Keratinocyte (primary cell): ENCODE results near the gene SMAP1. TPM values are rescaled to one million over a fixed set of nuclear protein-coding genes. Genes with fewer than 3 reads are reported as not detected.

Experiments used
- DNase-seq: peaks from one replicate; pipeline ENCODE4 v3.0.0-alpha.2; 2011; ENCODE audit warnings: low read depth, missing footprints, low spot score
- FAIRE-seq: peaks from 2 replicates; lab custom pipeline; 2011; peaks lifted over from hg19 to GRCh38; lab: Jason Lieb, UNC
- H2AFZ ChIP-seq: 2 replicates; pipeline ENCODE4 v1.6.0; 2012; ENCODE audit warnings: low read length, control low read depth, inconsistent platforms; ENCODE audit not compliant: control insufficient read depth
- H3K27ac ChIP-seq: 2 replicates; pipeline ENCODE4 v1.5.1; 2011; ENCODE audit warnings: low read length; ENCODE audit not compliant: control insufficient read depth, insufficient read depth
- H3K27me3 ChIP-seq: 3 replicates; pipeline ENCODE4 v1.6.0; 2011; ENCODE audit warnings: low read length; ENCODE audit not compliant: control insufficient read depth, insufficient read depth; ENCODE audit errors: extremely low read depth
- H3K36me3 ChIP-seq, 2 experiments: 2 replicates in 1 of 2; 3 replicates in 1 of 2; pipeline ENCODE4 v1.5.1; 2011; ENCODE audit warnings: low read length in 2 of 2, mild to moderate bottlenecking in 1 of 2; ENCODE audit not compliant: control insufficient read depth in 2 of 2, insufficient read depth in 2 of 2; ENCODE audit errors: extremely low read depth in 1 of 2
- H3K4me1 ChIP-seq: 3 replicates; pipeline ENCODE4 v1.5.1; 2011; ENCODE audit warnings: low read length; ENCODE audit not compliant: control insufficient read depth, insufficient read depth; ENCODE audit errors: extremely low read depth
- H3K4me2 ChIP-seq: 3 replicates; pipeline ENCODE4 v1.6.0; 2011; ENCODE audit warnings: low read depth, low read length; ENCODE audit not compliant: control insufficient read depth, insufficient read depth; ENCODE audit errors: extremely low read depth
- H3K4me3 ChIP-seq, 3 experiments: fragments of 200-600 bp in 1 of 3; sonication (generic) in 1 of 3; 2 replicates in 2 of 3; 3 replicates in 1 of 3; pipeline ENCODE4 v1.5.1; 2011 to 2016; ENCODE audit warnings: low read length in 3 of 3, mild to moderate bottlenecking in 3 of 3, control low read depth in 2 of 3, inconsistent platforms in 1 of 3, low read depth in 1 of 3, mixed read lengths in 1 of 3, mixed run types in 1 of 3, moderate library complexity in 1 of 3; ENCODE audit not compliant: control insufficient read depth in 2 of 3, insufficient read depth in 2 of 3; ENCODE audit errors: extremely low read depth in 1 of 3
- H3K79me2 ChIP-seq: 2 replicates; pipeline ENCODE4 v1.6.0; 2012; ENCODE audit warnings: low read length; ENCODE audit not compliant: control insufficient read depth, insufficient read depth
- H3K9ac ChIP-seq: 3 replicates; pipeline ENCODE4 v1.6.0; 2011; ENCODE audit warnings: low read length; ENCODE audit not compliant: control insufficient read depth, insufficient read depth; ENCODE audit errors: extremely low read depth
- H3K9me1 ChIP-seq: 3 replicates; pipeline ENCODE4 v1.6.0; 2011; ENCODE audit warnings: low read length; ENCODE audit not compliant: control insufficient read depth, insufficient read depth; ENCODE audit errors: extremely low read depth
- H3K9me3 ChIP-seq: 2 replicates; pipeline ENCODE4 v1.5.1; 2012; ENCODE audit warnings: low read depth, low read length; ENCODE audit not compliant: control insufficient read depth
- H4K20me1 ChIP-seq: 3 replicates; pipeline ENCODE4 v1.6.0; 2011; ENCODE audit warnings: low read length; ENCODE audit not compliant: control insufficient read depth, insufficient read depth; ENCODE audit errors: extremely low read depth
- CTCF ChIP-seq, 3 experiments: IDR thresholded peaks in 1 of 3; conservative IDR thresholded peaks in 1 of 3; optimal IDR thresholded peaks in 1 of 3; 2 replicates in 2 of 3; 3 replicates in 1 of 3; pipeline versions ENCODE3 to v1.5.1; 2011; ENCODE audit warnings: low read length in 3 of 3, mild to moderate bottlenecking in 3 of 3, moderate library complexity in 2 of 3, control low read depth in 1 of 3, inconsistent platforms in 1 of 3; ENCODE audit not compliant: insufficient read depth in 2 of 3; ENCODE audit errors: extremely low read depth in 1 of 3
- EZH2 ChIP-seq: IDR thresholded peaks from one replicate; pipeline ENCODE4 v1.6.1; 2012; ENCODE audit warnings: inconsistent platforms, mild to moderate bottlenecking, low read length, moderate library complexity
- dilution Hi-C: fragments of 300-500 bp; cut with MboI; formaldehyde crosslinking; loops from one replicate; pipeline ENCODE4 v1.7.0; 2020; ENCODE audit warnings: low sequenced_read_pairs; ENCODE audit not compliant: extremely low pct_ligation_motif_present
- polyA plus RNA-seq, 5 experiments: library from polyadenylated mRNA; depleted of rRNA in 3 of 5; stranded (reverse) in 3 of 5; stranded (forward) in 1 of 5; unstranded in 1 of 5; fragments of >200 nt; gene quantifications; 1 replicate in 1 of 5; 2 replicates in 3 of 5; 3 replicates in 1 of 5; pipeline versions ENCODE4 v1.2.1 to v1.2.3, GENCODE V29; 2011 to 2012; ENCODE audit warnings: missing spikeins in 2 of 5, low read depth in 1 of 5, low replicate concordance in 1 of 5

The SMAP1 gene
- polyA plus RNA-seq, 1 donor (not counting 4 experiments of a cell fraction or from before 2014, with no cell fraction given): 16.5 TPM

- H3K9ac ChIP-seq: no peak overlapping the region
- no peaks in the 10 kb centered on the region for H3K9me3 ChIP-seq
- no peak overlapping the region for H3K4me3 ChIP-seq
- H3K36me3 ChIP-seq: no peaks in the 10 kb centered on the region
- no peaks in the 10 kb centered on the region for H3K9me1 ChIP-seq
- DNase-seq (no peak), FAIRE-seq (no peak)
- H4K20me1 ChIP-seq: no peaks in the 10 kb centered on the region
- TF ChIP-seq CTCF (optimal IDR thresholded peaks at IDR 0.05 in 1 of 3, IDR thresholded peaks at IDR 0.05 in 1 of 3, conservative IDR thresholded peaks at IDR 0.05 in 1 of 3; ENCODE audit: extremely low read depth in 1 of 3, insufficient read depth in 2 of 3, low read length in 3 of 3) (no peak), EZH2 (no peak)
- H3K79me2 ChIP-seq: no peaks in the 10 kb centered on the region
- peaks cover 6% of the 10 kb centered on the region for H3K4me1 ChIP-seq
- dilution Hi-C loops: no loop called here
- H2AFZ ChIP-seq: no peak overlapping the region
- no peaks in the 10 kb centered on the region for H3K27me3 ChIP-seq
- H3K4me2 ChIP-seq: no peak overlapping the region
- no peak overlapping the region for H3K27ac ChIP-seq
These were observed 181.8 kb downstream of the SMAP1 start for GRCh38 chr6:70849348-70850069.

DNA sequence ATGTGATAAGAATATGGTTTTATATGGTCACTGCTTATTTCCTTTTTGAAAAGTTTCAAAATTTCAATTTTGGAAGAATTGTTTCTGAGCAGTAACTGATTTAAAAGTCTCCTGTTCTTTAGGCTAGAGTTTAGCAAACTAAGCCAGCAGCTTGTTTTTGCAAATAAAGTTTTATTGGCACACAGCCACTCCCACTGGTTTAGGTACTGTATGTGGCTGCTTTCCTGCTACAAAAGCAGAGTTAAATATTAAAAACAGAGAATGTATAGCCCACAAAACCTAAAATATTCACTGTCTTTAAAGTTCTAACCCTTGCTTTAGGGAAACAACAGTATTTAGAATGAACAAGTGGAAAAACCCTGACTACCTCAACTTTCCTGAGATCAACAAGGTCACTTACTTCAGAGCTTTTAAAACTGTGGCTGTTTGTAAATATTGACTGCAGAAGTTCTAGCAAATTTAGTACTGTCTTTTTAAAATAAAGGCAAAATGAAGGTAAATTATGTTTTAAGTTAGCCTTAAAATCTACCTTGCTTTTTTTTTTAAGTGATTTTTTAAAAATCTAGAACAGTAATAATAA is 185.1 kb downstream of the SMAP1 start:
- H3K4me2 ChIP-seq: no peak overlapping the region
- FAIRE-seq: no peak
- dilution Hi-C loops: no loop called here
- no peaks in the 10 kb centered on the region for H3K9me3 ChIP-seq
- no peak for DNase-seq
- H4K20me1 ChIP-seq: no peaks in the 10 kb centered on the region
- no peaks in the 10 kb centered on the region for H3K27me3 ChIP-seq
- H3K9ac ChIP-seq: no peak overlapping the region
- H3K4me3 ChIP-seq: no peak overlapping the region
- H3K36me3 ChIP-seq: no peaks in the 10 kb centered on the region
- no peaks in the 10 kb centered on the region for H3K4me1 ChIP-seq
- H3K79me2 ChIP-seq: no peaks in the 10 kb centered on the region
- no peaks in the 10 kb centered on the region for H3K9me1 ChIP-seq
- TF ChIP-seq EZH2: no peak
- TF ChIP-seq CTCF (optimal IDR thresholded peaks at IDR 0.05 in 1 of 3, IDR thresholded peaks at IDR 0.05 in 1 of 3, conservative IDR thresholded peaks at IDR 0.05 in 1 of 3; ENCODE audit: extremely low read depth in 1 of 3, insufficient read depth in 2 of 3, low read length in 3 of 3): no peak
- no peak overlapping the region for H3K27ac ChIP-seq
- no peak overlapping the region for H2AFZ ChIP-seq
